Trophoblast cell (in vitro differentiated cells and primary cell): ENCODE measurements around the gene LRCH1.
A peak's percentile ranks its signal among the peaks of the same experiment; 100 is the strongest.

ENCODE experiments used
- DNase-seq, 2 donors: peaks; one replicate each; pipeline ENCODE4 v3.0.0-alpha.2; 2016
- H2AFZ ChIP-seq: 2 replicates; pipeline ENCODE4 v1.6.1; 2013; ENCODE audit warnings: low read length, moderate library complexity, mild to moderate bottlenecking; ENCODE audit not compliant: insufficient read depth, poor library complexity
- H2AK5ac ChIP-seq: 2 replicates; pipeline ENCODE4 v1.6.1; 2013; ENCODE audit warnings: mild to moderate bottlenecking, low read length
- H2BK120ac ChIP-seq: 2 replicates; pipeline ENCODE4 v1.6.1; 2013; ENCODE audit warnings: low read length, mild to moderate bottlenecking, moderate library complexity; ENCODE audit not compliant: insufficient read depth, poor library complexity
- H2BK12ac ChIP-seq: 2 replicates; pipeline ENCODE4 v1.6.1; 2013; ENCODE audit warnings: mild to moderate bottlenecking, low read length, moderate library complexity
- H2BK5ac ChIP-seq: 2 replicates; pipeline ENCODE4 v1.6.1; 2013; ENCODE audit warnings: low read length, low read depth, moderate library complexity, mild to moderate bottlenecking; ENCODE audit not compliant: poor library complexity
- H3K14ac ChIP-seq: 2 replicates; pipeline ENCODE4 v1.6.1; 2013; ENCODE audit warnings: mild to moderate bottlenecking, low read length
- H3K18ac ChIP-seq: 2 replicates; pipeline ENCODE4 v1.6.1; 2013; ENCODE audit warnings: mild to moderate bottlenecking, low read length
- H3K23ac ChIP-seq: 2 replicates; pipeline ENCODE4 v1.6.1; 2013; ENCODE audit warnings: low read length
- H3K27ac ChIP-seq: 2 replicates; pipeline ENCODE4 v1.5.1; 2013; ENCODE audit warnings: low read depth, mild to moderate bottlenecking, inconsistent platforms, low read length, moderate library complexity
- H3K27me3 ChIP-seq: 2 replicates; pipeline ENCODE4 v1.6.1; 2013; ENCODE audit warnings: inconsistent platforms, mild to moderate bottlenecking, low read length, moderate library complexity; ENCODE audit not compliant: insufficient read depth
- H3K36me3 ChIP-seq, 2 experiments: 1 replicate in 1 of 2; 2 replicates in 1 of 2; pipeline ENCODE4 v1.6.1; 2013; ENCODE audit warnings: low read length in 2 of 2, mild to moderate bottlenecking in 2 of 2, moderate library complexity in 1 of 2; ENCODE audit not compliant: insufficient read depth in 2 of 2, control insufficient read depth in 1 of 2
- H3K4ac ChIP-seq: 2 replicates; pipeline ENCODE4 v1.6.1; 2013; ENCODE audit warnings: low read depth, mild to moderate bottlenecking, low read length, moderate library complexity
- H3K4me1 ChIP-seq, 2 experiments: 1 replicate in 1 of 2; 2 replicates in 1 of 2; pipeline ENCODE4 v1.6.1; 2013; ENCODE audit warnings: low read length in 2 of 2, mild to moderate bottlenecking in 2 of 2, moderate library complexity in 1 of 2; ENCODE audit not compliant: insufficient read depth in 2 of 2, control insufficient read depth in 1 of 2
- H3K4me2 ChIP-seq: 2 replicates; pipeline ENCODE4 v1.6.1; 2013; ENCODE audit warnings: inconsistent platforms, mild to moderate bottlenecking, low read length, moderate library complexity
- H3K4me3 ChIP-seq: 2 replicates; pipeline ENCODE4 v1.5.1; 2013; ENCODE audit warnings: mild to moderate bottlenecking, low read depth, low read length, inconsistent platforms
- H3K79me1 ChIP-seq: one replicate; pipeline ENCODE4 v1.6.1; 2013; ENCODE audit warnings: low read length
- H3K79me2 ChIP-seq: 2 replicates; pipeline ENCODE4 v1.6.1; 2013; ENCODE audit warnings: low read length, mild to moderate bottlenecking; ENCODE audit not compliant: control insufficient read depth, insufficient read depth, poor library complexity
- H3K9ac ChIP-seq: 2 replicates; pipeline ENCODE4 v1.6.1; 2013; ENCODE audit warnings: mild to moderate bottlenecking, low read length
- H3K9me3 ChIP-seq: 2 replicates; pipeline ENCODE4 v1.6.1; 2013; ENCODE audit warnings: low read depth, mild to moderate bottlenecking, control low read depth, inconsistent platforms, low read length; ENCODE audit not compliant: insufficient read depth
- H4K12ac ChIP-seq: 2 replicates; pipeline ENCODE4 v1.6.1; 2013; ENCODE audit warnings: low read depth, mild to moderate bottlenecking, low read length, moderate library complexity
- H4K8ac ChIP-seq: 2 replicates; pipeline ENCODE4 v1.6.1; 2013; ENCODE audit warnings: low read depth, mild to moderate bottlenecking, low read length, moderate library complexity
- H4K91ac ChIP-seq: one replicate; pipeline ENCODE4 v1.6.1; 2013; ENCODE audit warnings: low read depth, mild to moderate bottlenecking, low read length, moderate library complexity
- WGBS: extraction: QIAGEN DNeasy Blood & Tissue Kit; methylation state at CpG from one replicate; pipeline ENCODE4 v1.1.7; 2013; ENCODE audit warnings: missing lambda C conversion rate; ENCODE audit not compliant: insufficient read length, insufficient coverage; ENCODE audit errors: extremely low coverage; 5-methylcytosine and 5-hydroxymethylcytosine counted together

The LRCH1 gene

DNA sequence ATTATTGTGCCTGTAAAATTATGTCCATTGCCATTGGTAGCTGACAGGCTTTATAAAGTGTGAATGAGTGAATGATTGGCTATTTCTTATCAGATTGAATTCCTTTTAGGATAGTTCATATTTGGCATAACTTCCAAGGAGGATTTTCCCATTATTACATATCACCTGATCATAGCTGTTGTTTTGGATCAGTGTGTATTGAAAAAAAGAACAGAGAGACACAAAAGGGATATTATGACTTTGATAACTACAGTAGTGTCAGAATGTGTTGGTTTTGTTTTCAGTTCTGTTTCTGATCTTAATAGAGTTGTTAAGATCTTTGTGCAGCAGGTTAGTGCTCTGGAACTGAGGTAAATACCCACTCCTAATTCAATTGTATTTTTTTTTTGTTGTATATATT is 103.8 kb downstream of the LRCH1 start:
- H2BK5ac ChIP-seq: no peak overlapping the region
- H3K27ac ChIP-seq: peak overlapping the region; percentile 63
- H3K4me3 ChIP-seq: no peak overlapping the region
- H2BK12ac ChIP-seq: no peak overlapping the region
- H3K4me2 ChIP-seq: no peak overlapping the region
- H3K9ac ChIP-seq: no peak overlapping the region
- H3K4me1 ChIP-seq: peaks cover 7 to 8% of the 10 kb centered on the region in 2 experiments
- no peak overlapping the region for H2BK120ac ChIP-seq
- no peak overlapping the region for H4K8ac ChIP-seq
- H4K12ac ChIP-seq: no peak overlapping the region
- peak overlapping the region; percentile 24 for H4K91ac ChIP-seq
- no peak overlapping the region for H3K23ac ChIP-seq
- peak in 1 of 2 donors; percentile 56 for DNase-seq
- peaks cover 11% of the 10 kb centered on the region for H3K79me1 ChIP-seq
- H3K79me2 ChIP-seq: peaks cover 4% of the 10 kb centered on the region
- no peak overlapping the region for H2AFZ ChIP-seq
- peaks cover 0 to 2% of the 10 kb centered on the region in 2 experiments for H3K36me3 ChIP-seq
- H3K4ac ChIP-seq: peak overlapping the region; percentile 55
- no peak overlapping the region for H3K18ac ChIP-seq
- H3K9me3 ChIP-seq: no peaks in the 10 kb centered on the region
- no peaks in the 10 kb centered on the region for H3K27me3 ChIP-seq
- H3K14ac ChIP-seq: no peak overlapping the region
- no peak overlapping the region for H2AK5ac ChIP-seq

DNA sequence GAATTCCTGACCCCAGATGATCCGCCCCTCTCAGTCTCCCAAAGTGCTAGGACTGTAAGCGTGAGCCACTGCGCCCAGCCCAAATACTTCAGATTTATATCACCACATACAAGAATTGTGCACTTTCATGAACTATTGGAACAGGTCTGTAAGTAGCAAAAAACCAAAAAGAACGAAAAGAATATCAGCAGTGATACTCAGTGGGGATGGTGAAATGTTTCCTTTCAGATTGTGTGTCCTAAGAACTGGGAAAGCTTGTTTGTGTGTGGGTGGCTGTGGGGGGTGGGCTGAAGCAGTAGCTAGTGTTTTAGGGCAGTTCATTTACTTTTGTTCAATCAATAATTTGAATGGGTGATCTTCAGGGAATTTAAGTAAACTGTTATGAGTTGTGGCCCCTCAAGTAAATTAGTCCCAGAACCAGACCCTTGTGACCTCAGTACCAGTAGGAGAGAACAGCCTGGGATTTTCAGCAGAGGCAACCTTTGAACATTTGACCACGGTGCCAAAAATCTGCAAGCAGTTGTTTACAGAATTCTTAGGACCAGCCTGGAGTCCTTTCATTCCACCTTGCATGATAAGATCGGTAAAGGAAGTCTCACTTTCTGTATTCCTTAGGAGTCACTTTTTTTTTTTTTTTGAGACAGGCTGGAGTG is 106.6 kb downstream of the LRCH1 start:
- peaks cover 11% of the 10 kb centered on the region for H3K79me1 ChIP-seq
- no peaks in the 10 kb centered on the region for H3K9me3 ChIP-seq
- peak overlapping the region; percentile 13 for H4K91ac ChIP-seq
- no peaks in the 10 kb centered on the region for H3K27me3 ChIP-seq
- peak overlapping the region; percentile 23 for H4K8ac ChIP-seq
- no peak overlapping the region for H3K4ac ChIP-seq
- no peak overlapping the region for H2AK5ac ChIP-seq
- WGBS: no CpG with 5 or more reads among the region's 6 CpGs
- H3K36me3 ChIP-seq: no peaks in the 10 kb centered on the region
- H3K9ac ChIP-seq: no peak overlapping the region
- peak overlapping the region; percentile 19 for H3K14ac ChIP-seq
- H3K27ac ChIP-seq: peak overlapping the region; percentile 63
- DNase-seq: peak; percentile 76 to 94
- no peak overlapping the region for H3K18ac ChIP-seq
- peaks cover 4% of the 10 kb centered on the region for H3K79me2 ChIP-seq
- no peak overlapping the region for H3K23ac ChIP-seq
- no peak overlapping the region for H4K12ac ChIP-seq
- no peak overlapping the region for H3K4me3 ChIP-seq
- no peak overlapping the region for H2BK12ac ChIP-seq
- peak overlapping the region; percentile 96 for H2BK5ac ChIP-seq
- no peak overlapping the region for H2AFZ ChIP-seq
- peak overlapping the region; percentile 61 for H2BK120ac ChIP-seq
- peak overlapping the region; percentile 3 for H3K4me2 ChIP-seq
- peaks cover 9 to 13% of the 10 kb centered on the region in 2 experiments for H3K4me1 ChIP-seq

GRCh38 chr13:46660416-46660815 is 107.4 kb downstream of the LRCH1 start:
- peaks cover 11% of the 10 kb centered on the region for H3K79me1 ChIP-seq
- H2BK120ac ChIP-seq: no peak overlapping the region
- peaks cover 4% of the 10 kb centered on the region for H3K79me2 ChIP-seq
- no peak overlapping the region for H2BK12ac ChIP-seq
- no peak overlapping the region for H3K18ac ChIP-seq
- no peaks in the 10 kb centered on the region for H3K36me3 ChIP-seq
- H2AK5ac ChIP-seq: no peak overlapping the region
- no peak overlapping the region for H3K4me3 ChIP-seq
- no peaks in the 10 kb centered on the region for H3K9me3 ChIP-seq
- peak overlapping the region; percentile 22 for H3K27ac ChIP-seq
- H3K9ac ChIP-seq: no peak overlapping the region
- H3K4ac ChIP-seq: no peak overlapping the region
- H3K23ac ChIP-seq: no peak overlapping the region
- no peak overlapping the region for H3K14ac ChIP-seq
- H2AFZ ChIP-seq: no peak overlapping the region
- no peak overlapping the region for H3K4me2 ChIP-seq
- H4K8ac ChIP-seq: no peak overlapping the region
- H3K4me1 ChIP-seq: peaks cover 10 to 13% of the 10 kb centered on the region in 2 experiments
- WGBS: no CpG with 5 or more reads among the region's 3 CpGs
- no peaks in the 10 kb centered on the region for H3K27me3 ChIP-seq
- DNase-seq: no peak
- H4K12ac ChIP-seq: no peak overlapping the region
- H4K91ac ChIP-seq: no peak overlapping the region
- no peak overlapping the region for H2BK5ac ChIP-seq

DNA sequence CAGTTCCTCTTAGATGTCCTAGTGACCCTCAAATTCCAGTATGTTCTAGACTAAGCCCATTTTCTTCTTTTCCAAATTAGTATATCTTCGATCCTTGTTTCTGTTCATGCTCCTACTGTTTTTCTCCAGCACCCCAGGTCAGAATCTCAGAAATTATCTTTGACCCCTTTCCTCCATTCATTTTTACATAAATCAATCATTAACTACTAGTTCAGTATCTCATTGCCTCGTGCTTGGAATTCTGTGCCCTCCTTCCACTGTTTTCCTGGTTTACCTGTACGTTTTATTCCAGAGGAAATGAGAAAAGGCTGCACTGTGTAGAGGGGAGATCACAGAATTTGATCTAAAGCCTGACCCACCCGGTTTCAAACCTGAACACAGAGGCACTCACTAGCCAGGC is 107.9 kb downstream of the LRCH1 start:
- Histone ChIP-seq H3K23ac (no peak overlapping the region), H3K4me1 (peaks cover 13 to 14% of the 10 kb centered on the region in 2 experiments), H4K8ac (no peak overlapping the region), H3K4me3 (no peak overlapping the region), H2BK12ac (peak overlapping the region; percentile 71), H4K91ac (peak overlapping the region; percentile 55), H3K36me3 (no peaks in the 10 kb centered on the region), H4K12ac (no peak overlapping the region), H3K4me2 (no peak overlapping the region), H3K79me2 (peaks cover 4% of the 10 kb centered on the region), H3K18ac (no peak overlapping the region), H3K4ac (peak overlapping the region; percentile 75), H2AFZ (no peak overlapping the region), H2AK5ac (no peak overlapping the region), H3K9ac (no peak overlapping the region), H3K27ac (no peak overlapping the region), H3K14ac (no peak overlapping the region), H3K9me3 (no peaks in the 10 kb centered on the region), H2BK5ac (no peak overlapping the region), H2BK120ac (no peak overlapping the region), H3K27me3 (no peaks in the 10 kb centered on the region), H3K79me1 (peaks cover 11% of the 10 kb centered on the region)
- no peak for DNase-seq
- no CpG with 5 or more reads among the region's 4 CpGs for WGBS
